Myocyte (in vitro differentiated cells): ENCODE data around the gene TCF7L2. TPM values are rescaled to one million over a fixed set of nuclear protein-coding genes. Genes with fewer than 3 reads are reported as not detected.
"Not testable (repeated sequence)": the region's sequence is repeated elsewhere in the genome, so short reads cannot be mapped to it uniquely, and the experiment has no call there.

Source experiments
- DNase-seq: peaks from one replicate; pipeline ENCODE4 v3.0.0-alpha.2; 2012; ENCODE audit warnings: low read depth
- total RNA-seq: library from RNA; depleted of rRNA; stranded (reverse); fragments of >200 nt; gene quantifications from 2 replicates; pipeline ENCODE4 v1.2.3, GENCODE V29; 2014

Gene TCF7L2
- total RNA-seq, 1 donor from 2014 or later, result 2.4 TPM

DNA sequence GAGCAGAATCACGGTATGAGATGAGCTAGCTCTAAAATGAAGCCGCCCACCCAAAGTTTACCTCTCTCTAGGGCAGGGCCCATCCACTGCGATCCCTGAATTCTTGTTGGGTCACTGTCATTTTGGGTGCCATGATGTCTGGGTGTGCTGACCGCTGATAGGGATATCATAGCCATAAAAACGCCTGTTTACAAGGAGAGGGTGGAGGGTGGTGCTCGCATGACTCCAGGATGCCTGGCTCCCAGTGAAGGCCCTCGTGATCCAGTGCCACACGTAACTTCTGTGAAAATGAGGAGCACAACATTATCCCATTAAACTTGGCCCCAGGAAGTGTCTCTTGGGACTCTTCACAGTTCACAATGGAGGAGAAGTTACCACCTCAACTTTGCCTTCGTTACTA lies 139.5 kb downstream of the TCF7L2 start:
- no peak for DNase-seq

DNA sequence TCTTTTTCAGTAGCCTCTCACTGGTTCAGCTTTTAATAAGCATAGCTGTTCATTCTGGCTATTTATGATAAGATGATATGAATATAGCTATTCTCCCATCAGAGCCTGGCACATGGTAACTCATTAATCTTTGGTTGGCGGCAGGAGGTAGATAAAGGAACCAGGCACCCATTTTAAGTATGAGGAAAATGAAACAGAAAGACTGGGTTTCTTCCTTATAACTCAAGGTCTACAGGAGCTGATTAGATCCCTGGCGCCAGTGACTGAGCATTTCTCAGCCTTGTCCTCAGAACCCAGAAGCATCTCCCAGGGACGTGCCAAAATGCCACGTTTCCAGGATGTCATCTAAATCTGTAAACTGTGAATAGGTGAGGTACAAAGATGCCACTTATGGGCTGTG lies 141.9 kb downstream of the TCF7L2 start:
- no peak for DNase-seq

DNA sequence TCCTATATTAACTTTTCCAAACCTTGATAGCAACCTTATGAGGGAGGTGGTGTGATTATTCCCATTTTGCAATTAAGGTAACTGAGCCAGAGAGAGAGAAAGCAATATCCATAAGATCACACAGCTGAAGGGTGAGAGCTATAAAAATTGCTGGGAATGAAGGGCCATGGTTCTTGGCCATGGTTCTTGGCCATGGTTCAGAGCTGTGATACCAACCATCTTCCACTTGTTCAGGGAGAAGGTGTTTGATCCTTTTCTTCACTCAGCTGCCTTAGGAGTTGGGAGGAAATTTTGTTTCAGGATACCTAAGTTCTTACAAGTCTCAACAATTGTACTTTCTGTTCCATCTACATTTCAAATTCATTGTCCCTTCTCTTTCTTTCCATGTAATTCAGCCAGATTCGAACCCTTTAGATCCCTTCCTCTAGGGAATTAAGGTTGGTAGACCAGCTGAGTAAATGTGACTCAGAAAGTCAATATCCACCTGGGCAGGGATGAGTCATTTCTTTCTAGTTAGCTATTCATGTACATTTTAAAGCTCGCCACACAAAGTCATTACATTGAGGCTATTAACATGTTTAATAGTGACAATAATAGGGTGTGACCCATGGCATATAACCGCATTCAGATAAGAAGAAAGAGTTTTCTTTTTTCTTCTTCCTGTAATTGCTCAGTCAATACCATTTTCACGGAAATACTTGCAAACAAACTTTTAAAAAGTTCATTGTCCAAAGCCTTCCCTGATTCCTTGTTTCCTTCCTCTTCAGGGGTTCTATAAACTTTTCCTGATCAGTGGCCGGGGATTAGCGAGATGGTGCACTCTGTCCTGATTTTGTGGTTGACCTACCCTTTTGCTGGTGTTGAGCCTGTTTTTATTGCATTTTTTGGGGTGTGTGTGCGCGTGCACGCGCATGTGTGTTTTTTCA lies 143.4 kb downstream of the TCF7L2 start:
- no peak for DNase-seq

DNA sequence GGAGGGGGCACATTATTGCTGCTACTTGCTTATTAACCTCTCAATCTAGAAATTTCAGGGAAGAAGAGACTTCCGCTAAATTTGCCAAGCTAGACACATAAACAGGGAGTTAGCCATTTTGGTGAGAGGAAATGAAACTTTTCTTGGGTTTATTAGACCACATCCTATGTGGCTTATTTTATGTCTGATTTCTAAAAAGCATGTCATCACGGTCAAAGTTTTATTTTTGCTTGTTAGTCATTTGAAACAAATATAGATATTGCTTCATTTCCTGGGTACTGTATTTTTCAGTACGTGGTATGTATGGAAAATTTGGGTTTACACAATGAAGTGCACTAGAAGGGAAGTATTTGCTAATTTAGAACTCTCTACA lies 144.1 kb downstream of the TCF7L2 start:
- DNase-seq, result no peak

DNA sequence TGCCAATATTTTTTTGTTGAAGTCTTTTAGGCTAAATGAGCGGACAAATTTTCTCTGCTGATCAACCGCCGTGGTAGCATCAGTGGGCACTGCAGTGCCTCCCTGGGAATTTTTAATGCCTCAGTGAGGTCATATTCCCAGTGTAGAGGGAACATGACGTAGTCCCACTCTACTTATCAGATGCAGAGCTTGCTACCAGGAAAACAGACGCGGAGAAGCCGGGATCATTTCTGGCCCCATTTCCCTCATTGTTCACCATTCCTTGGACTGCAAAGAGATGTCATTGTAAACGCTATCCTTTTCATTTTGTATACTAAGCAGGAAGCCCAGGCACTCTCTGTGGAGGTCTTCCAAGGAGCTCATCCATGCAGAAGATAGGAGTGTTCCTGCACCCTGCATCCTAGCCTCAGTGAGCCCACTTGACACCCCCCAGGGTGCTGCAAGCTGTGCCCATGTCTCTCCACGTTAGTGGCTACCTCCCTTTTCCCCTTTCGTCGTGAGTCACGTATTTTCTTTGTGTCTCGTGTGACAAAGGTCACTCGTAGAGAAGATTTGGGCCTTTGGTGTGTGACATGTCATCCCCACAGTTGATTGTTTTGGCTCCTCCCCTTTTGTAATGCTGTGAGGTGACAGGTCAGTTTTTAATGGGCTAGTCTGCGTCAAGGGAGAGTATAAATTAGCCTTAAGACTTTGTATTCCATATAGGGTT lies 145.5 kb downstream of the TCF7L2 start:
- DNase-seq, result no peak

DNA sequence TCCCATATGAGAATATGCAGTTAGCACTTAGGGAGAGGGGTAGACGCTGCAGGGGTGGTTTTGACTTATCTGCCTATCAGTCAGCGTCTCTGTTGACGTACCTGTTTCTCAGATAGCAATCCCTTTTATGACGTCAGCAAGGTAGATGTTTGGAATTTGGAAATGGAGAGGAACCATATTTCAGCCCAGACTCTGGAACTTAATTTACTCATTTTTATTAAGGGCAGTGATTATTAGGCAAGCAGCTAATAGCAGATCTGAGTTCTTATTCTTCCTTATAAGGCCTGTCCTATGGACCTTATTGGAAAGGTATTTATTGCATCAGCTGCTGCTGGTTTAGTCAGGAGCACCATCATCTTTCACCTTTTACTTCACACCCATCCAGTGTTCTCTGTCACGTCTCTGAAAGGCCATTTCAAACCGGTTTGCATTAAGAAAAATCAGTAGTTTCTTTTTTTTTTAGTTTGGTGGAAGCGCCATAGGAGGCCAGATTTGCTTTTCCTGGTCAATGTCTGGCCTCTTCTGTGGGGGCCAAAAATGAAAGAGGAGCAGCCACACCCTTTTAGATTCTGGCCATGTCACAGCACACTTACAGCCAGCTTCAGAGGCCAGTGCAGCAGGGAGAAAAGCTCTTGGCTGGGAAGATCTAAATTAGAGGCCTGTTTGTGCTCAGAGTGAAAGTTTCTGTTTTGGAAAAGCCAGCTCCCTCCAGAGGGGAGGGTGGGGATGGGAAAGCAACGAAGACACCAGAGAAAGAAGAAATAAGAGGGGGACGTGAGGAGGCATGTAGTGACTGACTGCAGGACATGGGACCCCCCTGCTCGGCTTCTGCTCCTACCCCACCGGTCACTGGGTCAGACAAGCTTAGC lies 146.3 kb downstream of the TCF7L2 start:
- DNase-seq, result no peak

DNA sequence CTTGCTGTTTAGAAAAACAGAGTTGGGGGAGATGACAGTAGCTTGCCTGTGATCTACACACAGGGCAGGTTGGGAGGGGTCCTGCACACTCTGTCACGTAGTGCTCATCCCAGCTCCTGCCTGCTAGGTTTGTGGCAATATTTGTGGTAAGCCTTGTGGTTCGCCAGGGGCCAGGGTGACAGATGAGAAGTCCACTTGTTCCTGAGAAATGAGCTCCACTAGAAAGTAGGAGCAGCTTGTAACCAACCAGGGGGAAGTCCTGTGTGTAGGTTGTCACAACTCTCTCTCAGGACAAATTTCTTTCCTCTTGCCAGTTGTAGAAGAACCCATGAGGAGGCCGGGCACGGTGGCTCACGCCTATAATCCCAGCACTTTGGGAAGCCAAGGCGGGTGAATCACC lies 147.0 kb downstream of the TCF7L2 start:
- DNase-seq, result peak; percentile 53

DNA sequence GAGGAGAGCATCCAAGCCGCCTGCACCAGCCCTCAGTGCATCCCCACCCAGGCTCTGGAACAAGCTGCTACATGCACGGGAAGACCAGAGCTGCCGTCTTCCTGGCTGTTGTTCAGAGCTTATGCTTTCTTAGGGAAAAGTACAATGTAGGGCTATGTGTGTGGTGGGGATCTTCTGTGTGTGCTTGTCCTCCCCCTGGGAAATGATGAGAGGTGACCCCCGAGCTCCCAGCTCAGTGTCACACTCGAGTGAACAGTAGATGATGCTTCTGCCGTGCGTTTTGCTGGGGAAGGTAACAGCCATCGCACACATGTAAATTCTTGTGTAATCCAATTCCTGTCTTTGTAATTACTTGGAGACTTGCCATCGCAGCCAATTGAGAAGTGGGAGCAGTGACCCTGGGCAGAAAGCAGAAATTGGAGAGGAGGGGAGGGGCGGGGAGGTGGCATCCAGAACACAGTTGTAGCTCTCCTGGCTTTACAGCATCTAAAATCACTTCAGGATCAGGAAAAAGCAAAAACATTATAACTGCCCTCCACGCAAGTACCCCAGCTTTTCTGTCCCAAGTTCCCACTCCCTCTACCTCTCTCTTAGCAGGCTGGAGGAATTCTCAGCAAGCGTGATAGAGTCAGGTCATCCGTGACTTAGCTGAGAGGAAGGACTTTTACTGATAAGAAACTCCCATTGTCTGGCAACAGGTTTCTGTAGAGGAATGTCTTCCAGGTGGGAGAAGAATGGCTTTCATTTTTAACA lies 149.6 kb downstream of the TCF7L2 start:
- DNase-seq, result no peak

DNA sequence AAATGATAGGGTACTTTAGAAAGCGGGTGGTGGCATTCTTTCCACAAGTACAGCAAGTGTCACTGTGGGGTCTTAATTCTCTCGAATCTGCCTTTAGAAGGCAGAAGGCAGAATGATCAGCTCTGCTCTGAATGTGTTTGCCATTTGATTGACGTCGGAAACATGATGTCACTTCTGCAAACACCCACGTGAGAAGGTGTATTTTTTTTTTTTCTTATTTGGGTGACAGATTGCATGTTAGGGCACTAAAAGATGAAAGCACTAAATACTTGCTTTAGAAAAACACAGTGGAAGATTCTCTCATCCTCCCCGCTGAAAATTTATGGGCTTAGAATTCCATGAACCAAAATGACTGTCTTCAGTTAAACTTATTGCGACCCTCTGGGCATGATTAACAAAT lies 150.2 kb downstream of the TCF7L2 start:
- DNase-seq, result no peak

DNA sequence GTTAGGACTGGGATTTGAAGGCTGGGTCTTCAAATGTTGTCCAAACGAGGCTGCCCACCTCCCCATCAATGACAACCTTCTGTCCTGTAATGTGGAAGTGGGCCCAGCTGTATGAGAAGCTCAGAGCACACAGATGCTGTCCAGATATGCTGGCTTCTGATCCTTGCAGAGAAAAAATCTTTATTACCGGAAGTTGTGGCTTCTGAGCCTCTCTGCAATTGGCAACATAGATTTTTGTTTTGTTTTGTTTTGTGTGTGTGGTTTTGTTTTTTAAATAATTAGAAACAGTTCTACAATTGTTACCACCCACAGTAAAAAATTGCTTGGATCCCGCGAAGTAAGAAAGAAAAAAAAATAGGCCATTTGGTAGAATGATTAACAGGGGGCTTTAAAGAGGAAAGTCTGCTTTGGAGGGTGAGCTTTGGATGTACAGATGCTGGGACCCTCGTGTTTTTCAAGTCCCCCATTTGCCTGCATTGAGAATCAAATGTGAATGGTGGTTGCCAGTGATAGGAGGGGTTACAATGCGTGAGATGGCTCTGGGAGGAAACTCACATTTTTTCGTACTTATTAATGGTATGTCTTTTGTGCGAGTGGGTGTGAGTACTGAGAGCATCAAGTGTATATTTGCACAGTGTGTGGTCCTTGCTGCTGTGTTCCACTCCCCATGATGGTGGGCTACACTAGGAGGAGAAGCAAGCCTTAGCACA lies 153.2 kb downstream of the TCF7L2 start:
- DNase-seq, result no peak

DNA sequence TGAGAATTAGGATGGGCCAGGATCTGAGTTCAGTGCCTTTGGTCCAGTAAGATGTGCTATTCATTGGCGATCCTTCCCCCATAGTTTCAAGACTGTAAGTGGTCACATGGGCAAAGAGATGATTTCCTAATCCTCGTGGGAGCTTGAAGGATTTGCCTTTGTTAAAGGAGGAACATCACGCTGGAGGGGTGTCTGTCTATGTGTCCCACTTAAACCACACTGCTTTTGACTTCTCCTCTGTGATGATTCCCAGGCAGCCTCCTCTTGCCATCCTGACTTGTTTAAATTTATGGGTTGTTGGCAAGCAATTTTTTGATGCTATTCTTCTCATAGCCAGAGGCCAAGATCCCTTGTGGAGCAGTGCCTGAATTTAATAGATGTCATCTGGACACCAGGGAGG lies 154.0 kb downstream of the TCF7L2 start:
- DNase-seq, result no peak

DNA sequence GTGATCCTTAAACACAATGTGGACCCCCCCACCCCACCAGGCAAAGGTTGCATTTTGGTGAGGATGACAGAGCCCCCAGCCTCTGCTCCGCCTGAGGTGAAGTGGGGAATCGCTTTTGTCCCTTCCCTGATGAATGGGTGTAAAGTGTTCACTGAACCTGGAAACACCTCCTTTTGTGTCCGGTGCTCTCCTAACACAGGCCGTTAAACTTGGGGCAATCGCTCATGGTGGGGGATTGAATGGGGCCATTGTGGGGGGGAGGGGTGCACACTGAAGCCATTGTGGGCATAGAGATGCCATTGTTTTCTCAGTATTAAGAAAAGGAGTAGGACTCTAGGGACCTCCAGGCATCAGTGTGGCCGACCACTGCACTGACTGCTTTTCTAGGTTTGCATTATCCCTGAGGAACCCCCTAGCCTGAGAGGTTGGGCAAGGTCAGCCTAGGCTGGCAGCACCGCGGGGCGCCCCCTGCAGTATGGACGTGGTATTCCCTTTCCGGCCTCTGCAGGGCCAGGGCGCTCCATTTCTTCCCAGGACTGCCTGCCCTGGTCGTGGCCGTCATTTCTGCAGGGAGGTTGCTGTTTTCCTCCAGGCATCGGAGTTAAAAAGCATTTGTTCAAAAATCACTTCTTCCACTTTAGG lies 158.3 kb downstream of the TCF7L2 start:
- DNase-seq, result no peak

DNA sequence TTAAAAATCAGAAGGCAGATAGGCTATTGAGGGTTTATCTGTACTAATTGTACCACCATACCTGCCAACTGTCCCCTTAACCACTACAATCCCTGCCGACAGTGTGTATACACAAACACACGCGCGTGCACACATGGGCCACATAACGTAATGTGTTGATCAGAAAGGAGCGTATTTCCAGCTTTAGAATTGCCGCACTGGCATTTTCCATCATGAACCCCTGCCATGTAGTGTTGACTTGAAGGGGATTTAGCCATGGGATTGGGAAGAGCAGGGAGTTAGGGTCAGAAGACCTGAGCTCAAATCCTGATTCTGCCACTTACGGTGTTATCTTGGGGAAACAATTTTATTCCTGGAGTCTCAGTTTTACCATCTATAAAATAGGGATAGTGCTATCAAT lies 158.9 kb downstream of the TCF7L2 start:
- DNase-seq, result no peak

DNA sequence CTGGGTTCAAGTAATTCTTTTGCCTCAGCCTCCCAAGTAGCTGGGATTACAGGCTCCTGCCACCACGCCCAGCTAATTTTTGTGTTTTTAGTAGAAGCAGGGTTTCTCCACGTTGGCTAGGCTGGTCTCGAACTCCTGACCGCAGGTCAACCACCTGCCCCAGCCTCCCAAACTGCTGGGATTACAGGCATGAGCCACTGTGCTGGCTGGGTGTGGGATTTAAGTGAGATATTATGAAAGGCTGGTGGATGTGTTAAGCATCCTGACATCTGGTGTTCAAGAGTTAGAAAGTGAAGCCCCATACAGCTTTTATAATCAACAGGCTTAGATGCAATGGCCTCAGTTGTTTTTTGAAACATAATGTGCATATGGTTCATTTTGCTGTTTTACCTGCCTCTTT lies 159.4 kb downstream of the TCF7L2 start:
- DNase-seq, result not testable (repeated sequence)

DNA sequence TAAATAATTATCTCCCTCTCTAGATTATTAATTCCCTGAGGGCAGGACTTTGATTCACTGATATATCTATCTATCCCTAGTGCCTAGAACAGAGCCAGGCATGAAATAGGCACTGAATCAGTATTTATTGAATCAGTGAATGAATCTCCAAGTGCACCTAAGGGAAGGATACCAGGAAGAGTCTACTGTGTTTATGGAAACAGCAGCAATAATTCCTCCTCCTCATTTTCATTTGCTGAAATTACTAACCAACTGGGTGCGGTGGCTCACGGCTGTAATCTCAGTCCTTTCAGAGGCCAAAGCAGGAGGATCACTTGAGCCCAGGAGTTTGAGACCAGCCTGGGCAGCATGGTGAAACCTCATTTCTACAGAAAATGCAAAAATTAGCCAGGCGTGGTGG lies 161.2 kb downstream of the TCF7L2 start:
- DNase-seq, result no peak

DNA sequence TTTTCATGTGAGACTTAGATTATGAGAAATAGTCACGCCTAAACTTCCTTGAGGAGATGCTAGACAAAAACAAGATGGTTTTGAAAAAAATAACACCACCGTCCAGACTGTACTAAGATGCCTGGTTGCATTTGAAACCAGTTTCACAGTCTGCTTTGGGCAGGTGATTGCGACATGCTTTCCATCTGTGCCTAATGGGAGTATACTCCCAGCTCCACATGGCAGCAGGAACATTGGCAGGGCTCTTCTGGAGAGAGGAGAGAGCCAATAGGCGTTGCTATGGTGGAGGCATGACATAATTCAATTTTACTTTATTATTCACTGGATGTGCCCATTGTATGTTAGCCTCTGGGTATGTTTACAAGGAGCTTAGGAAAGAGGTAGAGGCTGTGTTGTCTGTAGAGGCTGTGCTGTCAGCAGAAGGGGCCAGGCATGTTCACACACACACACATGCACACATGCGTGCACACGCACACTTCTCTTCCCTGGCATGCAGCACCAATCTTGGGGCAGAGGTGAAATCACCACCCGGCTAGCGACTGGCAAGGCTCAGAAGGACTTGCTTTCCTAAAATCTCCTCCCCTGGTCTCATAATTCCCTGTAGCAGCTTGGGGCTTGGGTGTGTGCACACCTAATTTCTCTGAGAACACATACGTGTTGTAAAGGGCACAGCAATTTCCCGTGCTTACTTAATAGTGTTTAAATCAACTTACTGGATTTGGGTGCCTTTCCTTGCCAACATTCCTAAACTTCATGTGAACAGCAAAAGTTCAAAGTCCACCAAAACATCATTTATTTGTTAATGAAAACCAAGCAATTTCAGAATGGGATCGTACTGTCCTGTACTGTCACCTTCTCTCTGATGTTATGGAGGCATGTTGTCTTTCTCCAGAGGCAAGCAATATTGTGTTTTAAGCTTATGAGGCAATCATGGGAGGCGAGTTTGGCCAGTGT lies 162.1 kb downstream of the TCF7L2 start:
- no peak for DNase-seq

DNA sequence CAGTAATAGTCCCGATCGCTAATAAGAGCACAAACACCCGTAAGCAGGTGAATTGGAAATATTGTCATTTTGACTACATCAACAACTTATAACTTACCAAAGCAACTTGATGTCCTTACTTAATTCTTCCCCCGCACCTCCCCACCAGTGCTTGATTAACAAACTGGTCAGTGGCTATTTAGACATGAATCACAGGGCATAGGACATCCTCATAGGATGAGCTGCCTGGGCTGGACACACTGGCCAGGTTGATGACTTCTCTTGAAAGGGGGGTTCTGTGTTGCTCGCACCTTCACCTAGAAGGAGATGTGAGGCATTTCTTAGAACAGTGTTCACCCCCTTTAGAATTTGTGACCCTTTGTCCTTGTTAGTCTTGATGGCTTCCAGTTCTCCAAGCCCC lies 163.2 kb downstream of the TCF7L2 start:
- DNase-seq, result no peak

DNA sequence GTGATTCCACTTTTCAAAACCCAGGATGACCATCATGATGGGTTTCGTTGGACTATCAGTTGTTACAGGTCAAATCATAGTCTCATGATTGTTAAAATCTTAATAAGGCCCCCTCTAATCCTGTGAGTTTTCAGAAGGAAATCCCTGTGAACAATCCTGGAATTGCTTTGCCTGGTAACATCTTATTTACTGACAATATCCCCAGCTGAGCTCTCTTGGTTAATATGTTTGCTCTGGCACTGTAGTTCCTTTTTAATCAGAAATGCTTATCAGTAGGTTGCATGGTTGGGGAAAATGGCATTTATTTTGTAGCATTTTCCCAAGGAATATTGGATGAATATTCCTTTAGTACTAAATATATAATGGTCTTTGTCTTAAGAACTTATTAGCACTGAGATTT lies 163.9 kb downstream of the TCF7L2 start:
- DNase-seq, result no peak

DNA sequence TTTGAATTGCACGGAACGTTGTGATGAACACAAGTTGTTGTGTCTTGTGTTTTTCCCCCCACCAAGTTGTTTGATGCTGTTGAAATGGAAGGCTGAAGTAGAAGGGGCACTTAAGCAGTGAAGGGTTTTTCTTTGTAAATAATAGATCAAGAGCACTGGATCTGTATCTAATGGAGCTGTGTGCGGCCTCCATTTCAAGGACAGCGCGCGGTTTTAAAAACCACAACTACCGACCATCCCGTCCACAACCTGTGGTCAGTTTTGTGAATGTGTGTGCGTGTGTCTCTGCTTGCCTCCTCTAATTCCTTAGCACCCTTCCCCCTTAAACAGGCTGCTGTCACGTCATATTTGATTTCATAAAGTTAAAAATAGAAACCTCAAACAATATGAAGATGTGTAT lies 165.5 kb downstream of the TCF7L2 start:
- peak; percentile 33 for DNase-seq
